Hematopoietic multipotent progenitor cell treated with erythropoietin and hydrocortisone succinate and interleukin-3 and kit ligand, for 4 days (in vitro differentiated cells): ENCODE data around the gene ARHGAP28.

Experiments used
- DNase-seq: peaks from one replicate; pipeline ENCODE4 v3.0.0-alpha.2; 2015

ARHGAP28 gene

DNA sequence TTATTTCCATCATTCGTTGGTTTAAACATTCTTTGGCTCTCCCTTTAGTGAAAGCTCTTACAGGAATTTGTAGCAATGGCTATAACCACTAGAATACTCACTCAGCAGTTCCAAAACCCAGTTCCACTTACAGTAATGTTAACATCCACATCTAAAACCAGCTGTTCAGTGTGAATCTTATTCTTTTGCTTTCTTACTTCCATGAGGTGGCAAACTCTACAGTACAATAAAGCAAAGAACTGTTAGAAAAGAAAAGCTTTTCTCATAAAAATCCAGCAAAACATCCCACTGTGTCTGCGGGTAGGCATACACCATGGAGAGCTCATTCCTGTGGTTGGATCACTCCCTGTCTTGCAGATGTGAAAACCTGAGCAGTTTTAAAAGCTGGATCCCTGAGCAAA lies 147.1 kb downstream of the ARHGAP28 start:
- DNase-seq = no peak

DNA sequence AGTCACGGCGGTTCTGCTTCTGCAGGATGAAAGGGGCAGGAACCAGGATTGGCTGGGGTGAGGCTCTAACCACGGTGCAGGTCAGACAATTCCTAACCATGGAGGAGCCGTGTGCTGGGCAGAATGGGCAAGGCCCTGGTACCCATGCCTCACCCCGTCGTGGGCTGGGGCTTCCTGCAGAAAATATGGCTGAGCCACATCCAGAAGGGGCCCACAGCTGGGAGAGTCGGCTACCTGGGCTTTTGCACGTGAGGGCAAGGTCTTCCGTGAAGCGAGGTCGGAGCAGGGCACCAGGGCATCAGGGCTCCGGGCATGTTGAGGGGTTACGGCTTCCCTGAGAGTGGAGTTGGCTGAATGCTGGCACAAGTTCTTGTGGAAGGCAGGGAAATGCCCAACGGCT lies 147.8 kb downstream of the ARHGAP28 start:
- no peak for DNase-seq

DNA sequence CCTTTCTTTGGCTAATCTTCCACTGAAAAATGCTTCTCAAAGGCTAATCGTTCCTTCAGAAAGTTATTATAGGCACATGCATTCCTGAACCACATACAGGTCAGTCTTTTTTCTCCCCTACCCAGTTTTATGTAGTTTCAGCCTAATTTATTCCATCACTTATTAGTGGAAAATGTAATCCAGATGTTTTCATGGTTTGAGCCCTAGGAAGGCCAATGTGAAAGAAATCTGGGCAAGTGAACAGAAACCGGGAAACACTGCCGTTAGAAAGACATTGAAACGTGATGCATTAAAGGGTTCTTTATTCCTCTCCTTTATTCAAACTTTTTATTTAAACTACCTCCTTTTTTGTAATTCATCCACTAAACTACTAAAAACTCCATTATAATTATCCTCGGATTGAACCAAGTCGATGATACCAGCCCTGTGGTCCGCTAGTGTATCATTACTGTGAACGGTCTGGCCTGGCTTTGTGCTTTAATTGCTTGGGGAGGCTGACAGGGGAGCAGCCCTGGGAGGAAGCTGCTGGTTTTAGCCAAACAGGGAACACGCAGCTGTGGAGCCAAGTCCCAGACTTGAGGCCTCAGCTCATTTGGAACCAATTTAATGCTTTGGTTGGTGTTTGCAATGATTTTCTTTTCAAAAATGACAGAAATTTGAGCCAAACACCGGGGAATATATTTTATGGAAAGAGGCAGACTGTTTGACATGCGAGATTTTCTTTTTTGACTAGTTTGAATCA lies 149.2 kb downstream of the ARHGAP28 start:
- no peak for DNase-seq

- DNase-seq = no peak
Observed at GRCh38 chr18:6879508-6880195, 150.1 kb downstream of the ARHGAP28 start.

- no peak for DNase-seq
Observed at GRCh38 chr18:6881034-6881820, 151.7 kb downstream of the ARHGAP28 start.

DNA sequence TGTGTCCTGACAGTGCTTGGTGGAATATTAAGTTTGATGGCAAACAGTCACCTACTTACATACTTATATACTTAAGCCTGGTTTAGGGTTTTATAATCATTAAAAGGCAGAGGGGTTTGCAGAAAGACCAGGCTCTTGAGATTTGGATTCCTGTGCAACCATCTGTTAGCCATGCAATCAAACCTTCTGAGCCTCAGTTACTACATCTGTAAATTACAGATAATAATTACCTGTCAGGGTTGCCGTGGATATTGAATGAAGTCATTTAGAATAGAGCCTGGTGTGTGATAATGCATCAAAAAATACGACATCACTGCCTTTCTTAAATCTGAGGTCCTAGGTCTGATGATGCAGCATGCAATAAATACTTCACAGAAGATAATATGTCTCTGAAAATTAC lies 152.9 kb downstream of the ARHGAP28 start:
- no peak for DNase-seq

GRCh38 chr18:6885006-6885481 lies 155.5 kb downstream of the ARHGAP28 start:
- no peak for DNase-seq

- DNase-seq = peak; percentile 70
Observed at GRCh38 chr18:6885992-6886796, 156.7 kb downstream of the ARHGAP28 start.

- DNase-seq = no peak
Observed at GRCh38 chr18:6886797-6887330, 157.3 kb downstream of the ARHGAP28 start.

GRCh38 chr18:6891788-6892187 lies 162.3 kb downstream of the ARHGAP28 start:
- no peak for DNase-seq

DNA sequence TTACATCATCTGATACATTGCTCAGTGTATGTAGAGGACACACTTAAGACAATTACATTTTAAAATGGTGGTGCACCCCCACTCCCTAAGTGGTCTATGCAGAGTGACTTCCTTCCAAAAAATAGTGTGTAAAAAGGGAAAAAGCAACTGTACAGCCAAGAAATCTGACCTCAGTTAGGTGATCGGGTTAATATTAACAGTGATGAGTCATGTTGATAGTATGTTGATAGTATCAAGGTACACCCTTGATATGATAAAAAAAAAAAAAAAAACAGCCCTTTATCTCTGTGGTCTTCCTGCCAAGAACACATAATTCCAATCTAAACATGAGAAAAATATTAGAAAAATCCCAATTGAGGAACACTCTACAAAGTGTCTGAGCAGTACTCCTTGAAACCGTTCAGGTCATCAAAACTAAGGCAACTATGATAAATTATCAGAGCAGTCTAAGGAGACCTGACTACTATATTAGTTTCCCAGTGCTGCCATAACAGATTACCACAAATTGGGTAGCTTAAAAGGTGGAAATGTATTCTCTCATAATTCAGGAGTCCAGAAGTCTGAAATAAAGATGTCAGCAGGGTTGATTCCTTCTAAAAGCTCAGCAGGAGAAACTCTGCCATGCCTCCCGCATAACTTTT lies 171.9 kb downstream of the ARHGAP28 start:
- DNase-seq = no peak

DNA sequence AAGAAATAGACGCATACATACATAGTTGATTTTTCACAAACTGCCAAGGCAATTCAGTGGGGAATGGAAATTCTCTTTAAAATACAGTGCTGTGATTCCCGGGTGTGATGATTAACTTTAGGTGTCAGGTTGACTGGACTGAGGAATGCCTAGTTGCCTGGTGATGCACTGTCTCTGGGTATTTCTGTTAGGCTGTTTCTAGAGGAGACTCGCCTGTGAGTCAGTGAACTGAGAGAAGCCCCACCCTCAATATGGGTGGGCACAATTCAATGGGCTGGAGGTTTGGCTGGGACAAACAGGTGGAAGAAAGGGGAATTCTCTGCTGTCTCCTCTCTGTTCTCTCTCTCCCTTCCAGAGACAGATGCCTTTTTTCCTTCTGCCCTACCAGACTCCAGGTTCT lies 187.6 kb downstream of the ARHGAP28 start:
- no peak for DNase-seq

GRCh38 chr18:6920099-6920955 lies 190.8 kb downstream of the ARHGAP28 start:
- DNase-seq = peak; percentile 82

DNA sequence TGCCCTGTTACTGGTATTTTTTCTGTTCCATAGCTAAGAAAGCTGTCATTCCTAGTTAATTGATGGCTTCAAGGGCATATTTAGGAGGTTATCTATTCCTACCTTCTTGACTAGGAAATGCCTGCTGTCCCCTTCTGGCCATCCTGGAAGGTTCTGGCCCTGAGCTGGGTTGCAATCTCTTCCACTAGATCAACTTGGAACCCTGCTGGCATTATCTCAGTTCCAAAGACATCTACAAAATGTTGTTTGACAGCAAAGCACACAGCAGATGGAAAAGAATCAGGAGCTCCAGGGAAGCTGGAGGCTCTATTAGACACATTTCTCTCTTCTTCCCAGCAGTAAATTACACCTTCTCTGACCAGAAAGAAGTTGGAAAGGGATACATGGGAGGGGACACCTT lies 192.1 kb downstream of the ARHGAP28 start:
- DNase-seq = no peak

DNA sequence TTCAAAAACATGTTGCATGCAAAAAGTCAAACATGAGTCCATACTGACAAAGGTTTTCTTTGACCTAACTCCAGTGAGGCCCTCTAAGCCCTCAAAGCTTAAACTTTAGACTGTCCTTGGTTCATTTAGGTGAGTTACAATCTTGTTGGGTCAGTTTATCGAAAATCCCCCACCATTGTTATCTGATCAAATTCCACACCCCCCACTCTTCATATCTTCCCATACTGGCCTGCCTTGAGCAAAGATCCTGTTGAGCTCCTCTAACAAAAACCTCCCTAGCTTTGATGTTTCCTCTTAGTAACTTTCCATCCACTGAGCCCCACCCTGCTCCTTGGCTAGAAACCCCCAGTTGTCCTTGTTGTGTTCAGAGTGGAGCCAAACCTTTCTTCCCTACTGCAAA lies 193.7 kb downstream of the ARHGAP28 start:
- DNase-seq = no peak

- DNase-seq = no peak
Observed at GRCh38 chr18:6927153-6927552, 197.6 kb downstream of the ARHGAP28 start.

DNA sequence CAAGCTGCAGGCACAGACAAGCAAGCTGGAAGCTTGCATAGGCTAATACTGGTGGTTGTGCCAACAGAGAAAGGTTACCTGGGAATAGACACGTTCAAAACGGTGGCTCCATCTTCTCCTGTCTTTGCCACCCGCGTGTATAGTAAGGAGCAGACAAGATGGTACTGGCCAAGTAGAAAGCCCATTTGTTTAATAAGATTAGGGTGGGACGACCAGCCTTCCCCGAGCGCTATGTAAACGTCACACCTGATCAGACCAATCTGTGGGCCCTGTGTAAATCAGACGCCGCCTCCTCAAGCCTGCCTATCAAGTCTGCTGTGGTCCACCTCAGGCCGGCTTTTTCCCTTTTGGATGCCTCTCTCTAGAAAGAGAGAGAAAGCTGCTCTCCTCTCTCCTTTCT lies 198.8 kb downstream of the ARHGAP28 start:
- no peak for DNase-seq

DNA sequence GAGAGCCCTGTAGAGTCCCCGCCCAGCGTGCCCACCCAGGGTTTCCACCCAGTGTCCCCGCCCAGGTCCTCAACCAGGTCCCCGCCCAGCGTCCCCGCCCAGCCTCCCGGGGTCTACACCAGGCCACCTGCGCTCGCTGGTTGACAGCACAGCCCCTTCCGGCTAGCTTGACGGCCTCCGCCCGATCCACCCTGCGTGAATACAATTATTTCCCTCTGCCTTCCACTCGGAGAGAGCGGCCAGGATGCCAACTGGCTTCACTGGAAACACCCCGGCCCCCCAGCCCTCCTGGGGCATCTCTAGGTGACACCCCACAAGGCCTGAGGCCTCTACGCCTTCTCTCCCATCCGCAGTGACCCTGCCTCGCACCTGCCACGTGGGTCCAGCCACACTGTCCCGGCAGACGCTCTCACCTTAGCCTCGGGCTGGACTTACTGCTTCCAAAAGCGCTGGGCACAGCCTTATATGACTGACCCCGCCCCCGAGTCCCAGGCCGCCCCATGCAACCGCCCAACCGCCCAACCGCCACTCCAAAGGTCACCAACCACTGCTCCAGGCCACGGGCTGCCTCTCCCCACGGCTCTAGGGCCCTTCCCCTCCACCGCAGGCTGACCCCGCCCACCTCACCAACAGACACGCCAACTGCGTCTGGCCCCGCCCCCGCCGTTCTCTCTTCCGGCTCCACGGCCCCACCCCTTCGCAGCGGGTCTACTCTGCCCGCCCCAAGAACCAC lies 200.0 kb downstream of the ARHGAP28 start:
- DNase-seq = no peak

DNA sequence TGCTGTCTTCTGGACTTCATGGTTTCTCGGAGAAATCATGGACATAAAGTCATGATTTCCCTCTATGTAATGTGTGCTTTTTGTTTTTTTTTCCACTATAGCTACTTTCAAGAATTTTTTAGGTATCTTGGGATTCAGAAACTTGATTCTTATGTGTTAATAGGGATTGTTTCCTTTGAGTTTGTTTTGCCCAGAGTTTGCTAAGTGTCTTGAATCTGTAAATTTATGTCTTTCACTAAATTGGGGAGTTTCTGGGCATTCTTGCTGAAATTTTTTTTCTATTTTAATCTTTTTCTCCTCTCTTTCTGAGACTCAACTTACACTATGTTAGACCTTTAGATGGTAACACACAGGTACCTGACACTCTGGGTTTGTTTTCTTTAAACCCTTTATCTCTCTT lies 205.3 kb downstream of the ARHGAP28 start:
- no peak for DNase-seq

- DNase-seq = no peak
Observed at GRCh38 chr18:6938003-6938402, 208.5 kb downstream of the ARHGAP28 start.
